Loucy (cell line): ENCODE measurements around the gene SLC22A23.

ENCODE experiments used
- H2AFZ ChIP-seq: fragments of 200-600 bp; sonication (generic); 2 replicates; pipeline ENCODE4 v1.6.0; 2016; ENCODE audit warnings: antibody characterized with exemption, mild to moderate bottlenecking, low read length, moderate library complexity
- H3F3A ChIP-seq: fragments of 200-600 bp; 2 replicates; pipeline ENCODE4 v1.6.0; 2016; ENCODE audit warnings: antibody characterized with exemption, low read depth, mild to moderate bottlenecking
- H3K27me3 ChIP-seq: fragments of 200-600 bp; sonication (generic); 2 replicates; pipeline ENCODE4 v1.6.1; 2014; ENCODE audit warnings: low read length, mild to moderate bottlenecking; ENCODE audit not compliant: insufficient read depth, poor library complexity, severe bottlenecking
- H3K36me3 ChIP-seq: fragments of 200-600 bp; sonication (generic); 2 replicates; pipeline ENCODE4 v1.6.1; 2016; ENCODE audit warnings: low read length; ENCODE audit not compliant: insufficient read depth
- H3K4me1 ChIP-seq: fragments of 200-600 bp; sonication (generic); 2 replicates; pipeline ENCODE4 v1.5.1; 2014; ENCODE audit warnings: low read length, mild to moderate bottlenecking; ENCODE audit not compliant: insufficient read depth, poor library complexity, severe bottlenecking
- H3K4me2 ChIP-seq: fragments of 200-600 bp; sonication (generic); 2 replicates; pipeline ENCODE4 v1.6.0; 2014; ENCODE audit warnings: antibody characterized with exemption, low read length, low read depth, mild to moderate bottlenecking; ENCODE audit not compliant: poor library complexity, severe bottlenecking
- H3K4me3 ChIP-seq: fragments of 200-600 bp; sonication (generic); 2 replicates; pipeline ENCODE4 v1.5.1; 2014; ENCODE audit warnings: low read length, mild to moderate bottlenecking, mixed read lengths; ENCODE audit not compliant: poor library complexity, severe bottlenecking
- H3K79me2 ChIP-seq: fragments of 200-600 bp; sonication (generic); 2 replicates; pipeline ENCODE4 v1.6.1; 2014; ENCODE audit warnings: low read length; ENCODE audit not compliant: insufficient read depth
- H3K9ac ChIP-seq: fragments of 200-600 bp; sonication (generic); 2 replicates; pipeline ENCODE4 v1.6.0; 2014; ENCODE audit warnings: mild to moderate bottlenecking, low read depth, low read length, moderate library complexity; ENCODE audit not compliant: poor library complexity, severe bottlenecking
- H3K9me2 ChIP-seq: fragments of 200-600 bp; sonication (generic); replicated peaks from 2 replicates; pipeline ENCODE4 v1.6.1; 2016; ENCODE audit warnings: low read depth, low read length, mixed read lengths
- H3K9me3 ChIP-seq: fragments of 200-600 bp; sonication (generic); 2 replicates; pipeline ENCODE4 v1.6.1; 2014; ENCODE audit warnings: mild to moderate bottlenecking, antibody characterized with exemption, low read length, low read depth; ENCODE audit not compliant: insufficient read depth
- H4K20me1 ChIP-seq: fragments of 200-600 bp; sonication (generic); 2 replicates; pipeline ENCODE4 v1.6.0; 2014; ENCODE audit warnings: antibody characterized with exemption, low read length, mild to moderate bottlenecking; ENCODE audit not compliant: insufficient read depth, poor library complexity, severe bottlenecking
- EZH2phosphoT487 ChIP-seq: fragments of 200-600 bp; IDR thresholded peaks from 2 replicates; pipeline ENCODE4 v1.6.1; 2018; ENCODE audit warnings: antibody characterized with exemption, mild to moderate bottlenecking, moderate library complexity, borderline replicate concordance
- TF ChIP-seq, protein P1 (sequence below): fragments of 200-600 bp; sonication (generic); conservative IDR thresholded peaks from 2 replicates; pipeline ENCODE4 v1.5.1; 2014; ENCODE audit warnings: mild to moderate bottlenecking, antibody characterized with exemption, low read length

The SLC22A23 gene

GRCh38 chr6:3222506-3223038, 234.3 kb downstream of the SLC22A23 start:
- no peaks in the 10 kb centered on the region for H3K9me2 ChIP-seq
- no peaks in the 10 kb centered on the region for H3K36me3 ChIP-seq
- no peak overlapping the region for H3K4me3 ChIP-seq
- H3K4me1 ChIP-seq = no peaks in the 10 kb centered on the region
- H3K4me2 ChIP-seq = no peak overlapping the region
- no peak overlapping the region for H2AFZ ChIP-seq
- no peaks in the 10 kb centered on the region for H3K79me2 ChIP-seq
- no peak overlapping the region for H3K9ac ChIP-seq
- H3K9me3 ChIP-seq = no peaks in the 10 kb centered on the region
- no peaks in the 10 kb centered on the region for H4K20me1 ChIP-seq
- H3F3A ChIP-seq = no peaks in the 10 kb centered on the region
- no peaks in the 10 kb centered on the region for H3K27me3 ChIP-seq
- TF ChIP-seq, protein P1, sequence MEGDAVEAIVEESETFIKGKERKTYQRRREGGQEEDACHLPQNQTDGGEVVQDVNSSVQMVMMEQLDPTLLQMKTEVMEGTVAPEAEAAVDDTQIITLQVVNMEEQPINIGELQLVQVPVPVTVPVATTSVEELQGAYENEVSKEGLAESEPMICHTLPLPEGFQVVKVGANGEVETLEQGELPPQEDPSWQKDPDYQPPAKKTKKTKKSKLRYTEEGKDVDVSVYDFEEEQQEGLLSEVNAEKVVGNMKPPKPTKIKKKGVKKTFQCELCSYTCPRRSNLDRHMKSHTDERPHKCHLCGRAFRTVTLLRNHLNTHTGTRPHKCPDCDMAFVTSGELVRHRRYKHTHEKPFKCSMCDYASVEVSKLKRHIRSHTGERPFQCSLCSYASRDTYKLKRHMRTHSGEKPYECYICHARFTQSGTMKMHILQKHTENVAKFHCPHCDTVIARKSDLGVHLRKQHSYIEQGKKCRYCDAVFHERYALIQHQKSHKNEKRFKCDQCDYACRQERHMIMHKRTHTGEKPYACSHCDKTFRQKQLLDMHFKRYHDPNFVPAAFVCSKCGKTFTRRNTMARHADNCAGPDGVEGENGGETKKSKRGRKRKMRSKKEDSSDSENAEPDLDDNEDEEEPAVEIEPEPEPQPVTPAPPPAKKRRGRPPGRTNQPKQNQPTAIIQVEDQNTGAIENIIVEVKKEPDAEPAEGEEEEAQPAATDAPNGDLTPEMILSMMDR = no peak
- no peak for TF ChIP-seq EZH2phosphoT487

DNA sequence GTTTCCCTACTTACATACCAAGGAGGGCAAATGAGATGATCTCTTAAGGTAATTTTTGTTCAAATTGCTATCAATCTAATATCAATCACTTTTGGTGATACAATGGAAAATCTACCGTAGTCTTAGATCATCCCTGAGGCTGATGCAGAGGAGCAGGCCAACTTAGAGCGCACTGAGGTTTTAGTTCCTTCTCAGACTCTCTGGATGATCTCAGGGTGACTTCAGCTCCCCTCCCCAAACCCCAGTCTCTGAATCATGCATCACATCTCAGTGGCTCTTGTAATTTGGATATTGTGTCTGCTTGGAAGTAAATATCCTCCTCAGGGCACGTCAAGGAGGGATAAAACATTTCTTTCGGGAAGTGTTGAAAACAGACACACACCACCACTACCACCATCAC, 235.3 kb downstream of the SLC22A23 start:
- H3F3A ChIP-seq = no peaks in the 10 kb centered on the region
- no peaks in the 10 kb centered on the region for H3K9me3 ChIP-seq
- H3K79me2 ChIP-seq = no peaks in the 10 kb centered on the region
- no peaks in the 10 kb centered on the region for H3K36me3 ChIP-seq
- no peaks in the 10 kb centered on the region for H4K20me1 ChIP-seq
- H3K4me2 ChIP-seq = no peak overlapping the region
- TF ChIP-seq EZH2phosphoT487 = no peak
- TF ChIP-seq, protein P1 = no peak
- H3K4me3 ChIP-seq = no peak overlapping the region
- no peak overlapping the region for H3K9ac ChIP-seq
- no peaks in the 10 kb centered on the region for H3K27me3 ChIP-seq
- H2AFZ ChIP-seq = no peak overlapping the region
- H3K4me1 ChIP-seq = no peaks in the 10 kb centered on the region
- H3K9me2 ChIP-seq = no peaks in the 10 kb centered on the region

DNA sequence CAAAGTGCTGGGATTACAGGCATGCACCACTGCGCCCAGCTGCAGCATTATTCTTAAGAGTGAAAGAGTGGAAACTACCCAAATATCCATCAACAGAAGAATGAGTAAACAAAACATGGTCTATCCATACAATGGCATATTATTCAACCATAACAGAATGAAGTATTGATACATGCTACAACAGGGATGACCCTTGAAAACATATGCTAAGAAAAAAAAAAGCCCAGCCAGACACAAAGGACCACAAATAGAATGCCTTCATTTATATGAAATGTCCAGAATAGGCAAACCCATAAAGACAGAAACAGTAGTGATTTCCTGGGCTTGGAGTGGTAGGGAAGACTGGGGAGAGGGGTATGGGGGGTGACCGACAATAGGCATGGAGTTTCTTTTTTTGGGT, 236.5 kb downstream of the SLC22A23 start:
- H3K4me3 ChIP-seq = no peak overlapping the region
- H3K27me3 ChIP-seq = no peaks in the 10 kb centered on the region
- H3K4me1 ChIP-seq = no peaks in the 10 kb centered on the region
- TF ChIP-seq EZH2phosphoT487 = no peak
- TF ChIP-seq, protein P1 = no peak
- H3K9me3 ChIP-seq = no peaks in the 10 kb centered on the region
- no peaks in the 10 kb centered on the region for H3K9me2 ChIP-seq
- no peak overlapping the region for H3K4me2 ChIP-seq
- no peaks in the 10 kb centered on the region for H3K79me2 ChIP-seq
- H3F3A ChIP-seq = no peaks in the 10 kb centered on the region
- H2AFZ ChIP-seq = no peak overlapping the region
- no peak overlapping the region for H3K9ac ChIP-seq
- H3K36me3 ChIP-seq = no peaks in the 10 kb centered on the region
- no peaks in the 10 kb centered on the region for H4K20me1 ChIP-seq
